Mesothelial cell of epicardium (in vitro differentiated cells): Measurements from ENCODE around the gene B4GALNT4. TPM values are rescaled to one million over a fixed set of nuclear protein-coding genes. Genes with fewer than 3 reads are reported as not detected.
"Not testable (repeated sequence)": the region's sequence is repeated elsewhere in the genome, so short reads cannot be mapped to it uniquely, and the experiment has no call there.

Experiments
- DNase-seq, 2 experiments: peaks; one replicate each; pipeline ENCODE4 v3.0.0; 2021; ENCODE audit warnings: low spot score in 2 of 2; ENCODE audit not compliant: unreplicated experiment in 2 of 2
- H3K27ac Mint-ChIP-seq: 2 replicates; pipeline ENCODE4 v1.8.0; 2021; ENCODE audit warnings: mixed read lengths
- H3K27me3 Mint-ChIP-seq: 2 replicates; pipeline ENCODE4 v1.8.0; 2021; ENCODE audit warnings: low read depth, mixed read lengths
- H3K36me3 Mint-ChIP-seq: 2 replicates; pipeline ENCODE4 v1.8.0; 2021; ENCODE audit warnings: mixed read lengths
- H3K4me1 Mint-ChIP-seq: 2 replicates; pipeline ENCODE4 v1.8.0; 2021; ENCODE audit warnings: mixed read lengths
- H3K4me3 Mint-ChIP-seq: 2 replicates; pipeline ENCODE4 v1.8.0; 2021; ENCODE audit warnings: mild to moderate bottlenecking, moderate library complexity, mixed read lengths
- H3K9me3 Mint-ChIP-seq: 2 replicates; pipeline ENCODE4 v1.8.0; 2021; ENCODE audit warnings: mixed read lengths
- CTCF ChIP-seq: fragments of 200-600 bp; sonication (generic); IDR thresholded peaks from one replicate; pipeline ENCODE4 v1.5.0; 2021; ENCODE audit warnings: antibody characterized with exemption; ENCODE audit not compliant: unreplicated experiment
- total RNA-seq: library from RNA; stranded (reverse); gene quantifications from 3 replicates; pipeline ENCODE4 v1.2.1, GENCODE V29; 2021

Gene B4GALNT4
- total RNA-seq, 1 donor from 2014 or later = 314 TPM

- peaks cover 9% of the 10 kb centered on the region for H3K9me3 Mint-ChIP-seq
- no peak for TF ChIP-seq CTCF
- no peak overlapping the region for H3K4me3 Mint-ChIP-seq
- peaks cover 2% of the 10 kb centered on the region for H3K27me3 Mint-ChIP-seq
- peaks cover 10% of the 10 kb centered on the region for H3K36me3 Mint-ChIP-seq
- peaks cover 19% of the 10 kb centered on the region for H3K4me1 Mint-ChIP-seq
- DNase-seq = no peak
- H3K27ac Mint-ChIP-seq = no peak overlapping the region
These were observed 18.0 kb downstream of the B4GALNT4 start for GRCh38 chr11:387193-387793.

GRCh38 chr11:389369-389768, 20.1 kb downstream of the B4GALNT4 start:
- DNase-seq, H3K27me3 Mint-ChIP-seq, H3K4me3 Mint-ChIP-seq, H3K9me3 Mint-ChIP-seq, H3K36me3 Mint-ChIP-seq: not testable (repeated sequence)
- Mint-ChIP-seq H3K4me1 (peaks cover 25% of the 10 kb centered on the region), H3K27ac (peak overlapping the region; percentile 32)

- H3K27ac Mint-ChIP-seq = no peak overlapping the region
- H3K9me3 Mint-ChIP-seq = peaks cover 9% of the 10 kb centered on the region
- peaks cover 2% of the 10 kb centered on the region for H3K27me3 Mint-ChIP-seq
- DNase-seq = no peak
- no peak overlapping the region for H3K4me3 Mint-ChIP-seq
- TF ChIP-seq CTCF = no peak
- peaks cover 2% of the 10 kb centered on the region for H3K36me3 Mint-ChIP-seq
- H3K4me1 Mint-ChIP-seq = peaks cover 31% of the 10 kb centered on the region
These were observed 20.9 kb downstream of the B4GALNT4 start for GRCh38 chr11:390175-390574.

- TF ChIP-seq CTCF = no peak
- DNase-seq = no peak
- H3K36me3 Mint-ChIP-seq = peaks cover 2% of the 10 kb centered on the region
These were observed 22.1 kb downstream of the B4GALNT4 start for GRCh38 chr11:391117-392017.

GRCh38 chr11:392102-392777, 22.9 kb downstream of the B4GALNT4 start:
- H3K27me3 Mint-ChIP-seq = peaks cover 2% of the 10 kb centered on the region
- H3K36me3 Mint-ChIP-seq = no peaks in the 10 kb centered on the region
- TF ChIP-seq CTCF = no peak
- H3K9me3 Mint-ChIP-seq = peaks cover 2% of the 10 kb centered on the region
- H3K4me3 Mint-ChIP-seq = no peak overlapping the region
- H3K27ac Mint-ChIP-seq = no peak overlapping the region
- peaks cover 33% of the 10 kb centered on the region for H3K4me1 Mint-ChIP-seq
- DNase-seq = no peak

More at GRCh38 chr11:391117-392017, 22.1 kb downstream of the B4GALNT4 start:
- no peak overlapping the region for H3K4me3 Mint-ChIP-seq
- peaks cover 2% of the 10 kb centered on the region for H3K27me3 Mint-ChIP-seq
- H3K4me1 Mint-ChIP-seq = peaks cover 33% of the 10 kb centered on the region
- H3K27ac Mint-ChIP-seq = no peak overlapping the region
- H3K9me3 Mint-ChIP-seq = peaks cover 9% of the 10 kb centered on the region
